IMR-90 (cell line): ENCODE data around the gene SLC39A5. TPM values are rescaled to one million over a fixed set of nuclear protein-coding genes. Genes with fewer than 3 reads are reported as not detected.

ENCODE experiments used
- ATAC-seq: fragments of 200-7000 bp; cut with Tn5 transposase; 2 replicates; pipeline ENCODE4 v1.9.1; 2020; ENCODE audit warnings: low read depth, mild to moderate bottlenecking, moderate library complexity
- BruUV-seq: library from RNA; stranded (reverse); fragments of 400-500 nt; replicated peaks from 2 replicates; lab custom pipeline; 2021; lab: Mats Ljungman, UMichigan
- CTCF ChIA-PET: fragments of 300-600 bp; formaldehyde crosslinking; extraction: SDS; loops from one replicate; lab custom pipeline; 2021; ENCODE audit warnings: antibody characterized with exemption; lab: Yijun Ruan, JAX
- POLR2A ChIA-PET: fragments of 300-600 bp; sonication (Branson Sonifier 250); formaldehyde crosslinking; loops from one replicate; lab custom pipeline; 2022; ENCODE audit warnings: antibody characterized with exemption; ENCODE audit not compliant: unreplicated experiment; lab: Charles Lee
- DNase-seq: peaks from one replicate; pipeline ENCODE4 v3.0.0; 2013
- H2AFZ ChIP-seq: replicated peaks from 2 replicates; pipeline ENCODE3; 2013; ENCODE audit warnings: low read length, mild to moderate bottlenecking; ENCODE audit not compliant: poor library complexity
- H2AK5ac ChIP-seq: 2 replicates; pipeline ENCODE4 v1.6.1; 2013; ENCODE audit warnings: low read depth, low read length, inconsistent platforms
- H2AK9ac ChIP-seq: replicated peaks from 2 replicates; pipeline ENCODE3; 2013; ENCODE audit warnings: mild to moderate bottlenecking, low read depth, low read length, moderate library complexity; ENCODE audit not compliant: poor library complexity
- H2BK120ac ChIP-seq: 2 replicates; pipeline ENCODE4 v1.6.1; 2013; ENCODE audit warnings: low read depth, low read length, inconsistent platforms
- H2BK15ac ChIP-seq: 3 replicates; pipeline ENCODE4 v1.6.1; 2013; ENCODE audit warnings: low read depth, low read length, inconsistent platforms
- H2BK20ac ChIP-seq: 2 replicates; pipeline ENCODE4 v1.6.1; 2013; ENCODE audit warnings: low read depth, mild to moderate bottlenecking, inconsistent platforms, low read length, moderate library complexity
- H2BK5ac ChIP-seq: 2 replicates; pipeline ENCODE4 v1.6.1; 2013; ENCODE audit warnings: mild to moderate bottlenecking, low read depth, low read length, inconsistent platforms; ENCODE audit not compliant: poor library complexity, severe bottlenecking
- H3K14ac ChIP-seq: replicated peaks from 2 replicates; pipeline ENCODE4 v1.6.1; 2013; ENCODE audit warnings: low read depth, low read length, inconsistent platforms
- H3K18ac ChIP-seq: 2 replicates; pipeline ENCODE4 v1.6.1; 2013; ENCODE audit warnings: low read depth, low read length, control low read depth
- H3K23ac ChIP-seq: 2 replicates; pipeline ENCODE4 v1.6.1; 2013; ENCODE audit warnings: low read depth, low read length, inconsistent platforms
- H3K27ac ChIP-seq: 2 replicates; pipeline ENCODE4 v1.5.1; 2013; ENCODE audit warnings: mild to moderate bottlenecking, control low read depth, low read length; ENCODE audit not compliant: insufficient read depth
- H3K27me3 ChIP-seq: 2 replicates; pipeline ENCODE4 v1.6.1; 2013; ENCODE audit warnings: low read length; ENCODE audit not compliant: control insufficient read depth, insufficient read depth
- H3K36me3 ChIP-seq: 2 replicates; pipeline ENCODE4 v1.6.1; 2013; ENCODE audit warnings: low read length, mixed read lengths; ENCODE audit not compliant: control insufficient read depth, insufficient read depth
- H3K4ac ChIP-seq: 2 replicates; pipeline ENCODE4 v1.6.1; 2013; ENCODE audit warnings: low read depth, low read length, inconsistent platforms
- H3K4me1 ChIP-seq: 2 replicates; pipeline ENCODE4 v1.6.1; 2013; ENCODE audit warnings: low read length, mixed read lengths; ENCODE audit not compliant: control insufficient read depth, insufficient read depth
- H3K4me2 ChIP-seq: 2 replicates; pipeline ENCODE4 v1.6.1; 2013; ENCODE audit warnings: low read depth, mild to moderate bottlenecking, control low read depth, low read length, moderate library complexity
- H3K4me3 ChIP-seq: 2 replicates; pipeline ENCODE4 v1.5.1; 2013; ENCODE audit warnings: low read depth, mild to moderate bottlenecking, control low read depth, low read length, moderate library complexity; ENCODE audit not compliant: insufficient read depth
- H3K56ac ChIP-seq: 2 replicates; pipeline ENCODE4 v1.6.1; 2013; ENCODE audit warnings: low read length, inconsistent platforms; ENCODE audit not compliant: insufficient read depth; ENCODE audit errors: extremely low read depth
- H3K79me1 ChIP-seq, 2 experiments: 2 replicates each; pipeline ENCODE4 v1.6.1; 2013; ENCODE audit warnings: low read length in 2 of 2, inconsistent platforms in 1 of 2, low read depth in 1 of 2
- H3K9ac ChIP-seq: 2 replicates; pipeline ENCODE4 v1.6.1; 2013; ENCODE audit warnings: low read depth, low read length, control low read depth
- H3K9me1 ChIP-seq: 2 replicates; pipeline ENCODE4 v1.6.1; 2013; ENCODE audit warnings: low read length, inconsistent platforms; ENCODE audit not compliant: insufficient read depth
- H3K9me3 ChIP-seq: 2 replicates; pipeline ENCODE4 v1.6.1; 2013; ENCODE audit warnings: low read length; ENCODE audit not compliant: control insufficient read depth, insufficient read depth
- H4K20me1 ChIP-seq: 2 replicates; pipeline ENCODE4 v1.6.1; 2013; ENCODE audit warnings: low read length, inconsistent platforms; ENCODE audit not compliant: insufficient read depth
- H4K5ac ChIP-seq: 2 replicates; pipeline ENCODE4 v1.6.1; 2013; ENCODE audit warnings: mild to moderate bottlenecking, low read depth, low read length, control low read depth
- H4K8ac ChIP-seq, 2 experiments: 2 replicates each; pipeline ENCODE4 v1.6.1; 2013; ENCODE audit warnings: low read depth in 2 of 2, low read length in 2 of 2, control low read depth in 1 of 2, inconsistent platforms in 1 of 2
- H4K91ac ChIP-seq: 2 replicates; pipeline ENCODE4 v1.6.1; 2013; ENCODE audit warnings: low read depth, low read length, inconsistent platforms; ENCODE audit not compliant: insufficient read depth
- BHLHE40 ChIP-seq: fragments of 150-350 bp; IDR thresholded peaks from 2 replicates; pipeline ENCODE4 v1.6.1; 2016; ENCODE audit warnings: mild to moderate bottlenecking, low read depth, low read length
- CTCF ChIP-seq: conservative IDR thresholded peaks from 2 replicates; pipeline ENCODE4 v1.5.1; 2012; ENCODE audit warnings: mild to moderate bottlenecking, low read depth, low read length, improper control_type of control experiment
- ELK1 ChIP-seq: fragments of 150-350 bp; IDR thresholded peaks from 2 replicates; pipeline ENCODE4 v1.6.1; 2016; ENCODE audit warnings: low read depth, mild to moderate bottlenecking, low read length, moderate library complexity, borderline replicate concordance
- FOS ChIP-seq: fragments of 150-350 bp; IDR thresholded peaks from 2 replicates; pipeline ENCODE4 v1.6.1; 2016; ENCODE audit warnings: low read depth, low read length
- MAZ ChIP-seq: IDR thresholded peaks from 2 replicates; pipeline ENCODE4 v1.6.1; 2012; ENCODE audit warnings: low read depth, mild to moderate bottlenecking, low read length, improper control_type of control experiment, moderate library complexity, borderline replicate concordance
- RAD21 ChIP-seq: IDR thresholded peaks from 2 replicates; pipeline ENCODE4 v1.6.1; 2012; ENCODE audit warnings: low read length, improper control_type of control experiment
- RFX5 ChIP-seq: IDR thresholded peaks from 2 replicates; pipeline ENCODE4 v1.8.0; 2012; ENCODE audit warnings: low read depth, mild to moderate bottlenecking, low read length, moderate library complexity
- SMC3 ChIP-seq: fragments of 150-350 bp; IDR thresholded peaks from 2 replicates; pipeline ENCODE4 v1.6.1; 2016; ENCODE audit warnings: low read depth, mild to moderate bottlenecking, antibody characterized with exemption, low read length, moderate library complexity
- WGBS, 2 experiments: methylation state at CpG; one replicate each; pipeline versions ENCODE4 v1.1.5 to v1.1.7; 2013; ENCODE audit warnings: missing lambda C conversion rate in 2 of 2; ENCODE audit not compliant: insufficient read length in 1 of 2; ENCODE audit errors: extremely low coverage in 2 of 2; 5-methylcytosine and 5-hydroxymethylcytosine counted together
- dilution Hi-C: fragments of 300-500 bp; cut with HindIII; formaldehyde crosslinking; loops from one replicate; pipeline ENCODE4 v1.14.3; 2018; ENCODE audit warnings: low sequenced_read_pairs; ENCODE audit not compliant: unreplicated experiment
- in situ Hi-C: fragments of 300-500 bp; cut with MboI; formaldehyde crosslinking; loops from 3 replicates; pipeline ENCODE4 v1.14.3; 2019; ENCODE audit warnings: low sequenced_read_pairs, inconsistent platforms, mixed read lengths
- intact Hi-C: fragments of 100-400 bp; cut with micrococcal nuclease; formaldehyde crosslinking; loops from 2 replicates; pipeline ENCODE4 v1.10.0; 2022
- polyA plus RNA-seq, 3 experiments: library from polyadenylated mRNA; depleted of rRNA; stranded (reverse); fragments of >200 nt; gene quantifications; 2 replicates each; pipeline ENCODE4 v1.2.3, GENCODE V29; 2012; ENCODE audit warnings: low replicate concordance in 1 of 3
- total RNA-seq: library from RNA; depleted of rRNA; stranded (reverse); fragments of >200 nt; gene quantifications from 2 replicates; pipeline ENCODE4 v1.2.3, GENCODE V29; 2012

The SLC39A5 gene
- total and polyA plus RNA-seq, 2 of the 4 experiments (the other 2 are of a cell fraction), result not detected

- TF ChIP-seq ELK1, result no peak
These were observed 37.7 kb downstream of the SLC39A5 start (continued) for GRCh38 chr12:56267443-56268071.

GRCh38 chr12:56271031-56271430 lies 41.2 kb downstream of the SLC39A5 start:
- CTCF ChIA-PET, result interaction anchor here (0.6 kb wide), 2 partner anchors 17 to 41 kb away, joined by 3 read pairs; no protein-coding TSS in a partner anchor
- Histone ChIP-seq H3K23ac (no peak overlapping the region), H2BK20ac (no peak overlapping the region), H2BK5ac (no peak overlapping the region), H3K79me1 (peaks cover 0 to 18% of the 10 kb centered on the region in 2 experiments; a peak in 3 of 4 replicates), H3K9me3 (no peaks in the 10 kb centered on the region), H3K4me2 (no peak overlapping the region), H2BK15ac (no peak overlapping the region), H3K4me3 (no peak overlapping the region), H4K91ac (no peak overlapping the region), H4K20me1 (no peaks in the 10 kb centered on the region), H3K56ac (no peak overlapping the region), H4K5ac (no peak overlapping the region), H3K9me1 (peaks cover 7% of the 10 kb centered on the region; the same call in 1 of the 2 replicates), H4K8ac (no peak overlapping the region), H2AK5ac (no peak overlapping the region), H2AFZ (no peak overlapping the region), H3K36me3 (peaks cover 41% of the 10 kb centered on the region), H3K14ac (no peak overlapping the region), H3K9ac (no peak overlapping the region), H3K4me1 (peaks cover 7% of the 10 kb centered on the region; the same call in 1 of the 2 replicates), H3K18ac (no peak overlapping the region), H2BK120ac (no peak overlapping the region), H3K27me3 (no peaks in the 10 kb centered on the region), H3K27ac (no peak overlapping the region), H2AK9ac (no peak overlapping the region), H3K4ac (no peak overlapping the region)
- dilution Hi-C loops, result no loop called here
- intact Hi-C loops, result no loop called here
- WGBS, 2 experiments, result no CpG with 5 or more reads among the region's 1 CpG
- POLR2A ChIA-PET, result no interaction called here
- DNase-seq (peak; percentile 31), ATAC-seq (peak; percentile 10; the same call in 1 of the 2 replicates)
- TF ChIP-seq RAD21 (peak; percentile 34), SMC3 (peak; percentile 36; the same call in 1 of the 2 replicates), CTCF (peak; percentile 44), RFX5 (no peak), FOS (no peak), MAZ (no peak), BHLHE40 (no peak)
- in situ Hi-C loops, result no loop called here
- no TSS peak for BruUV-seq
